Measurements from ENCODE around the gene DGKB. TPM values are rescaled to one million over a fixed set of nuclear protein-coding genes. Genes with fewer than 3 reads are reported as not detected.

DGKB gene
- total and polyA plus RNA-seq, 2 of the 8 experiments (the other 6 are each of a cell fraction or from before 2014, with no cell fraction given), result 1.9 to 2.6 TPM

GRCh38 chr7:14228341-14228740, 674.2 kb downstream of the DGKB start (continued):
- TF ChIP-seq SIRT6 (IDR thresholded peaks at IDR 0.05; ENCODE audit: low read length) (no peak), GABPA (IDR thresholded peaks at IDR 0.05; ENCODE audit: borderline replicate concordance, insufficient read depth, low read length) (no peak)

All from H1 (cell line).